Peyer's patch (tissue), 4 donors: ENCODE results near the gene TTC39B.

Source experiments
- CTCF ChIP-seq, 6 experiments: fragments of 450-650 bp in 4 of 6; fragments of 200-600 bp in 2 of 6; sonication (generic) in 1 of 6; IDR thresholded peaks; one replicate each; pipeline ENCODE4 v1.5.1; 2017 to 2019; ENCODE audit warnings: antibody characterized with exemption in 6 of 6, mild to moderate bottlenecking in 3 of 6, moderate library complexity in 1 of 6
- POLR2A ChIP-seq, 2 donors: fragments of 450-650 bp; IDR thresholded peaks; one replicate each; pipeline ENCODE4 v1.5.1; 2017; ENCODE audit warnings: antibody characterized with exemption in 2 of 2, mild to moderate bottlenecking in 2 of 2, moderate library complexity in 2 of 2

GRCh38 chr9:15187589-15187988, 119.4 kb downstream of the TTC39B start:
- TF ChIP-seq CTCF (IDR thresholded peaks at IDR 0.05) = no peak
- TF ChIP-seq POLR2A (IDR thresholded peaks at IDR 0.05) = no peak
